ENCODE measurements around the gene NOL4L. TPM values are rescaled to one million over a fixed set of nuclear protein-coding genes. Genes with fewer than 3 reads are reported as not detected.
A peak's percentile ranks its signal among the peaks of the same experiment; 100 is the strongest.

Gene NOL4L
- total RNA-seq, 2 experiments from 2014 or later, result 39.1 to 41.1 TPM

DNA sequence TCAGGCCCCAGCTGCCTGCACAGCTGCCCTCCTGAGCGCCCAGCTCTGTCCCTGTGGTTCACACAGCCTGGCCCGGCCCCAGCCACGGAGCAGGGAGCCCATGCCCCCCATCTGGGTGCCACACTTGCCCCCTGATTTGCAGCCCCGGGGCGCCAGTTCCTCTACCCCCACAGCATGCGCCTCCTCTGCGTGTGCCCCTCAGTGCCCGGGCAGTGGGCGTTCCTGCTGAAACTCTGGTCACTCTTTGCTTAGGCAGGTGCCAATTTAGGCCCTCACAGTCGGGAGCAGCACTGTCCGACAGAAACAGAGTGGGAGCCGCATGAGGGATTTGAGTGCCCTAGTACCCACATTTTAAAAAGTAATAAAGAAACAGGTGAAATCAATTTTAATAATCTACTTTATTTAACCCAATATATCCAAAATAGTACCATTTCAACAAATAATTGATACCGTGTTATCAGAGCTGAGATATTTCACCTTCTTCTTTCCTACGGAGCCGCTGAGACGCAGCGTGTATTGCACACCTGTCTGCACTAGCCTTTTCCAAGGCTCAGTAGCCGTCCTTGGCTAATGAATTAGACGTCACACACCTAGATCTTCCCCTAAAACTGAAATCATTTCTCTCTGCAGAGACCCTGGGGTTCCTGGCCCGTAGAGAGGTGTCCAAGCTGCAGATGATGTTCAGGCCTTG lies 120.6 kb downstream of the NOL4L start:
- POLR2A ChIA-PET, result no interaction called here
- DNase-seq, result no peak
- no peak overlapping the region for H3K4me3 Mint-ChIP-seq
- H3K4me1 Mint-ChIP-seq, result no peaks in the 10 kb centered on the region
- H3K27ac Mint-ChIP-seq, result no peak overlapping the region
- no peak for ATAC-seq (ENCODE audit: low read depth)
- no peaks in the 10 kb centered on the region for H3K36me3 Mint-ChIP-seq
- no peaks in the 10 kb centered on the region for H3K9me3 Mint-ChIP-seq
- no peaks in the 10 kb centered on the region for H3K27me3 Mint-ChIP-seq

DNA sequence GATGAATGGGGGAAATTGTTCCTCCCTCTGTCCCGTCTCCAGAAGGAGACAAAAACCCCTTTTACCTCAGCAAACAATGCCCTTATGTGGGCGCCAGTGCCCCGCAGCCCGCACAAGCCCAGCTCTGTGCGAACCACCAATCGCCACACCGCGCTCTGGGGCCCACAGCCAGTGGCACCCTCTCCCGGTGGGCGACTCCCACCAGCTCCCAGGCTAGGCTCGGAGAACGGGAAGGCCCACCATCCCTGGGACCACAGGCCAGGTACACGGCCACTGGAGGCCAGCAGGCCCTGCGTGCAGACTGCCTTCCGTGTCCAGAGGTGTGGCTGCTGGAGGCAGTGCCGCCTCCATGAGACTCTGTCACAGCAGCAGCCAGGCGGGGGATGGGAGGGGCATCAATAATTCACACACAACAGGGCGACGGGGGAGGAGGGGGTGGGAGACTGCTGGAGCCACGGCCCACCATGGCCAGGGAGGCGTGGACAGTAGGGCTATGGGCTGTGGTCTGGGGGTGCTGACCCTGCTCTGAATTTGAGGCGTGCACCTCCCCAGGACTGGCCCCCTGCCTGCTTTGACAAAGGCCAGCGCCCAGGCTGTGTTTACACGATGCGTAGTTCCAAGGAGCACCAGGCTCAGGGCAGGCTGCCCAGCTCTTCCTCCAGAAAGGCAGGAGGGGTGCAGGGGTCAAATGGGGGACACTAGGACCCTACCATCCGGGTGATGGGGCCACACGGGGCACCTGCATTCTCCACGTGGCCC lies 121.3 kb downstream of the NOL4L start:
- no peak for DNase-seq
- Mint-ChIP-seq H3K27ac (no peak overlapping the region), H3K4me1 (no peaks in the 10 kb centered on the region), H3K4me3 (no peak overlapping the region), H3K27me3 (no peaks in the 10 kb centered on the region), H3K36me3 (no peaks in the 10 kb centered on the region), H3K9me3 (no peaks in the 10 kb centered on the region)
- no peak for ATAC-seq (ENCODE audit: low read depth)
- POLR2A ChIA-PET, result no interaction called here

DNA sequence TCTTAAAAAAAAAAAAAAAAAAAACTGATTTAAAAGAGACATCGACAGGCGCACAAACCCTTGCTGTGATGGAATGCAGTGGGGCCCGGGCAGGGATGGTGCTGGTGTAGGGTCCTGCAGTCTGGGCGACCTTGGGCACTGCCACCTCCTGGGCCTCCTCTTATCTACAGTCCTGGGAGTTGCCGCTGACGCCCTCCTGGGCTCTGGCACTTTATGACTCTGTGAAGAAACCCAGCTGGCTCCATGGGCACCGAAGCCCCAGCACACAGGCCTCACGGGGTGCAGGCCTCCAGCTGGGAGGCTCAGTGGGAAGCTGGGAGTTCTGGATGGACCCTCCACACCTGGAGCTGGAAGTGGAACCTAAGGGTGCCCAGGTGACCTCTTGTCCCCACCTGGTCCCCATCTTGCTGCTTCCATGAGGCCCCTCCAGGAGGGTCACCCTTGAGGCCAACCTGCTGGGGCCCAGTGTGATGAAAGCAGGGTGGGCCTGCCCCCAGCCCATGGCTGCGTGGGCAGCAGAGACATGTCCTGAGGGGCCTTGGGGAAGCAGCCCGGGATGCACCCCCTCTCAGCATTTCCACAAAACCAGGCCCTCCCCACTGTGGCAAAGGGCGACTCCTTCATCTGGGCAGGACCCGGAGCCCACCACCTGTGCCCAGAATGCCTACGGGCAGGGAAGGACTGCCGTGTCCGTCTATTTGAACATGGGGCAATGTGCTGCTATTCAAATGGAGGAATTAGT lies 122.1 kb downstream of the NOL4L start:
- Mint-ChIP-seq H3K27me3 (no peaks in the 10 kb centered on the region), H3K27ac (no peak overlapping the region), H3K9me3 (no peaks in the 10 kb centered on the region), H3K4me1 (no peaks in the 10 kb centered on the region), H3K36me3 (no peaks in the 10 kb centered on the region), H3K4me3 (no peak overlapping the region)
- DNase-seq (no peak), ATAC-seq (ENCODE audit: low read depth) (no peak)
- POLR2A ChIA-PET, result interaction anchor here (0.7 kb wide), 1 partner anchor 328 kb away, joined by 5 read pairs; no protein-coding TSS in a partner anchor

DNA sequence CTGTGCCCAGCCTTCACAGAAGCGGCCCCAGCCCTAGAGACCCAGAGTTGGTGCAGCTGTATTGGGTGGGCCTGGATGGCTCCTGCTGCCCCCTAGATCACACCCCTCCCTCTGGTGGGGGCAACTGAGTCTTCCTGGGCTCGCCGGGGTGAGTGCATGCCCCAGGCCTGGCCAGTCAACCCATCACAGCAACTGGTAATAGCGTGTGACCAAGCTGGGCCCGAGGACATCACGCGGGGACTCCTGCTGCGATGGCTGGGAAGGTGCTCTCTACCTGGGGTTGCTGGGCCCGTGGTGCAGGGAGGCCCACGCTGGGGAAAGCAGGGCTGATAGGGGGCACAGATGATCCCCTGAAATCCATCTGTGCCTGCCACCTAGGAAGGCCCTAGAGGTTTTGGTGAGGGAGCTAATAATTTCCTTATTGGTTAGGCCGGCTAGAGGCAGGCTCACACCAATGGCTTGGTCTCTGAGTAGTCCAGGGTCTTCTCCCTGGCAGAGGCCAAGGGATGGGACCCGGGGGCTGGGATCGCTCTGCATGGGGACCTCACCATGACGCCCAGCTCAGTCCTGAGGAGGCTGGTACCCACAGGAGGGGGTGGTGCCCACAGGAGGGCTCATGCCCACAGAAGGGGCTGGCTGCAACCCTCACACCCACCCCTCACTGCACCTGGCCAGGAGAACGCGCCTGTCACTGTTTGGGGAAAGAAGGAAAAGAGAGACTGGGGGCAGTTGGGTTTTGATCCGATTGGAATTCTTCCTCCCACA lies 123.1 kb downstream of the NOL4L start:
- Mint-ChIP-seq H3K27me3 (no peaks in the 10 kb centered on the region), H3K27ac (no peak overlapping the region)
- ATAC-seq (ENCODE audit: low read depth), result no peak

DNA sequence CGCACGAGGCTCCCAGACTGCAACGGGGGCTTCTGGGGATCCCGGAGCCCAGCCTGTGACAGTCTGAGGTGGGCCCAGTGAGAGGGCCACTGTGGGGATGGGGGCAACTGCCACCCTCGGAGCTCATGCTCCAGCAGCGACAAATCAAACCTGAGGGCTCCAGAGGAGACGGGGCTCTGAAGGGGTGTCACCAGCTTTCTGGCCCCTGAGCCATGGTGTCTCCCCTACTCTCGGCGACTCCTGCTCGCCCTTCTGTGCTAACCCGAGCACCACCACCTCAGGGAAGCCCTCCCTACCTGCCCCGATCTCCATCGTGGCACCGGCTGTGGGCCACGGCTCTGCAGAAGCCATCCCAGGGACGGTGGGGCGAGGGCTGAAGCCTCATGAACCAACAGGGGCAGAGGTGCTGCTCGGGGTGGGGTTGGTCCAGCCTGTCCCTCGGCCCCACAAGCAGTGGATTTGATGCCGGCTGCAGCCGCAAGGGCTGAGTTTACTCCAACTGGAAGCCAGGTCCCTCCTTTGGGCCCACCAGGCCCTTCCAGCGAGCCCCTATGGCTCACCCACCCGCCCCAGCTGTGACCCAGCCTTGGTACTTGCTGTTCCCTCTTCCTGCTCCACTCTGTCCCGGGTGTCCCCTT lies 124.3 kb downstream of the NOL4L start:
- POLR2A ChIA-PET, result no interaction called here
- Mint-ChIP-seq H3K9me3 (no peaks in the 10 kb centered on the region), H3K27ac (no peak overlapping the region)

More for the DNA sequence above, 123.1 kb downstream of the NOL4L start:
- Mint-ChIP-seq H3K9me3 (no peaks in the 10 kb centered on the region), H3K4me1 (no peaks in the 10 kb centered on the region), H3K36me3 (no peaks in the 10 kb centered on the region), H3K4me3 (no peak overlapping the region)
- POLR2A ChIA-PET, result interaction anchor here (0.7 kb wide), 1 partner anchor 329 kb away, joined by 5 read pairs; no protein-coding TSS in a partner anchor
- DNase-seq, result no peak

DNA sequence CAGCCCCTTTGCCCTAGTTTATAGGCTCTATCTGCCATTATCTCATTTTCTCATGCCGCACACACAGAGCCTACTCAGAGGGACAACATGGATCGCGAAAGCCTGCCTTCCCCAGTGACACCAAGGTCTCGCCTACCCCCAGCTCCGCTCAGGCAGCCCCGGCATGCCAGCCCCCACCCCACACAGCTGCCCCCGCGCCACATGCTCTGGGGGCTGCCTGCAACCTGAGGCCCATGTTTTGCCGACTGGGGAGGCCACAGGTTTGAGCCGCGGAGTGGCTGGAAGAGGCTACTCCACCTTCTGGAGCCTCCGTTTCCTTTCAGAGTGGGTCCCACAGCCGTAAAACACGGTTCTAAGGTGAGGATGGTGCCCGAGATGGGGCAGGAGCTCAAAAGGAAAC lies 124.9 kb downstream of the NOL4L start:
- POLR2A ChIA-PET, result no interaction called here
- DNase-seq, result no peak
- ATAC-seq (ENCODE audit: low read depth), result no peak
- no peaks in the 10 kb centered on the region for H3K36me3 Mint-ChIP-seq
- no peak overlapping the region for H3K27ac Mint-ChIP-seq
- H3K4me1 Mint-ChIP-seq, result no peaks in the 10 kb centered on the region
- H3K9me3 Mint-ChIP-seq, result no peaks in the 10 kb centered on the region
- H3K27me3 Mint-ChIP-seq, result no peaks in the 10 kb centered on the region
- no peak overlapping the region for H3K4me3 Mint-ChIP-seq

More for the DNA sequence above, 124.3 kb downstream of the NOL4L start:
- DNase-seq (no peak), ATAC-seq (ENCODE audit: low read depth) (no peak)
- Mint-ChIP-seq H3K4me3 (no peak overlapping the region), H3K36me3 (no peaks in the 10 kb centered on the region), H3K4me1 (no peaks in the 10 kb centered on the region), H3K27me3 (no peaks in the 10 kb centered on the region)

DNA sequence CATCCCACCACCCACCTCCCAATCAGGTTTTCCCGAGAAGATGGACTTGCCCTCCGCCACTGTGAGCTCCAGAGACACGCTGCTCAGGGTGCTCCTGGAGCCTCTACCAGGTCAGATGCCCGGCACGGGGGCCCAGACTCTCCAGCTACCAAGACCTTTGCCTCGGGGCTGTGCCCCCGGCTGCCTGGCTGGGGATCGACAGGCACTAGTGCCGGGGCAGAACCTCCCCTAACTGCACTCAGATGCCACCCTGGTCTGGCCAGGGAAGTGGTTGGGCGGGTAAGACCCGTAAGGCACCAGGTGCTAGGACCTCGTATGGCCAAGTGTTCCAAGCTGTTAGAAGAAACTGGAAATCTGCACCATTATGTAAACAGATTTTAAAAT lies 126.3 kb downstream of the NOL4L start:
- Mint-ChIP-seq H3K4me3 (no peak overlapping the region), H3K9me3 (no peaks in the 10 kb centered on the region), H3K27me3 (no peaks in the 10 kb centered on the region), H3K36me3 (no peaks in the 10 kb centered on the region), H3K27ac (no peak overlapping the region), H3K4me1 (no peaks in the 10 kb centered on the region)
- ATAC-seq (ENCODE audit: low read depth), result no peak
- no peak for DNase-seq
- POLR2A ChIA-PET, result no interaction called here

DNA sequence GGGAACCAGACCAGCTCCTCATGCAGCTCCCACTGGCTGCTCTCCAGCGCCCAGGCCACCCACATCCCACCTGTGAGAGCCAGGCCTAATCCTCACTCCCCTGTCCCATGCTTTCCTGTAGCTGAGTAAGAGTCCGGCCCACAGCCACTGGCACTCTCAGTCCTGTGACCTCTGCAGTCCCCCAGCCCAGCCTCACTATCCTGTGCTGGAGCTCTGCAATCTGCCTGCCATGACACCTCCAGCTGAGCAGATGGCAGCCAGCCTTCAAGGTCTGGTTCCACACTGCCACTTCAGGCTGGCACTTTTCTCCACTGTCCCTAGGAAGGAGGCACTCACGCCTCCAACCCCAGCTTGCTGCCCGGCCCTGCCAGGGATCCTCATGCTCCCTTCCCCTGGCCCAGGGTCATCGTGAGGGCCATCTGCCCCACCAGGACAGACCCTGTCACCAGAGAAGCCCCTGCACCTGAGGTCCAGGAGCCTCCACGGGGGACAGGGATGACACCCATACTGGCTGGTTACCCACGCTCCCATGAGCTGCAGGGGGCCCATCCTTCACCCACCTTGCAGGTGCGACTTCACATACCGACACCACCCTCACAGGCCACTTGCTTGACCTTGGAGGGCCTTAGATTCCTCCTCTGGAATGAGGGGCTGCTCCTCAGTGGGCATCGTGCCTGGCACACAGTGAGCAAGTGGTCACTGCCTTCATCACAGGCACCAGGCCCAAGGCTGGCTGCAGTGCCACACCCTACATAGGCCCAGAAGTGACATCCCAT lies 126.9 kb downstream of the NOL4L start:
- POLR2A ChIA-PET, result no interaction called here
- H3K27ac Mint-ChIP-seq, result no peak overlapping the region
- H3K4me3 Mint-ChIP-seq, result no peak overlapping the region
- no peaks in the 10 kb centered on the region for H3K9me3 Mint-ChIP-seq
- H3K27me3 Mint-ChIP-seq, result no peaks in the 10 kb centered on the region
- H3K36me3 Mint-ChIP-seq, result no peaks in the 10 kb centered on the region
- DNase-seq, result no peak
- H3K4me1 Mint-ChIP-seq, result peaks cover 1% of the 10 kb centered on the region
- ATAC-seq (ENCODE audit: low read depth), result no peak

DNA sequence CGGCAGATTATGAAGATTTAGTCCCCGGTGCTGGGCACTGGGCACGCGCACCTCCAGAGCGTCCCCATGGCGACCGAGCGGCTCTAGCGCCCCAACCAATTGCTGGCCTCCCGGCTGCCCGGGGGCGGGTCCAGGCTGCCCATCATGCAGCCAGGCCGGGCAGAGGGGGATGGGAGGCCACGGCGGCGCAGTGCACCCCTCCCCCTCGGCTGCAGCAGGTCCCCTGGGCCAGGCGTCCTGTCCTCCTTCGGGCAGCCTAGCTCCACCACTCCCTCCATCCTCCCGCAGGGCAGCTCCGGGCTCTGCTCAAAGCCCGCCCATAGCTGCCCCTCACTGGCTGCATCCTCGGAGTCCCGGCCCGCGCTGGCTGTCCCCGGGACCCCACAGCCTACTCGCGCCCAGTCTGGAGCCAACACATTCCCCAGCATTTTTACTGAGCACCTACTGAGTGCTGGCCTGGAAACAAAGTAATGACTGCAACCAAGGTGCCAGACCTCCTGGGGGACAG lies 127.6 kb downstream of the NOL4L start:
- peaks cover 1% of the 10 kb centered on the region for H3K4me1 Mint-ChIP-seq
- peaks cover 3% of the 10 kb centered on the region for H3K36me3 Mint-ChIP-seq
- ATAC-seq (ENCODE audit: low read depth) (no peak), DNase-seq (no peak)
- H3K27ac Mint-ChIP-seq, result no peak overlapping the region
- no peaks in the 10 kb centered on the region for H3K27me3 Mint-ChIP-seq
- POLR2A ChIA-PET, result interaction anchor here (0.6 kb wide), 1 partner anchor 65 kb away, joined by 4 read pairs; no protein-coding TSS in a partner anchor
- H3K4me3 Mint-ChIP-seq, result no peak overlapping the region
- no peaks in the 10 kb centered on the region for H3K9me3 Mint-ChIP-seq

DNA sequence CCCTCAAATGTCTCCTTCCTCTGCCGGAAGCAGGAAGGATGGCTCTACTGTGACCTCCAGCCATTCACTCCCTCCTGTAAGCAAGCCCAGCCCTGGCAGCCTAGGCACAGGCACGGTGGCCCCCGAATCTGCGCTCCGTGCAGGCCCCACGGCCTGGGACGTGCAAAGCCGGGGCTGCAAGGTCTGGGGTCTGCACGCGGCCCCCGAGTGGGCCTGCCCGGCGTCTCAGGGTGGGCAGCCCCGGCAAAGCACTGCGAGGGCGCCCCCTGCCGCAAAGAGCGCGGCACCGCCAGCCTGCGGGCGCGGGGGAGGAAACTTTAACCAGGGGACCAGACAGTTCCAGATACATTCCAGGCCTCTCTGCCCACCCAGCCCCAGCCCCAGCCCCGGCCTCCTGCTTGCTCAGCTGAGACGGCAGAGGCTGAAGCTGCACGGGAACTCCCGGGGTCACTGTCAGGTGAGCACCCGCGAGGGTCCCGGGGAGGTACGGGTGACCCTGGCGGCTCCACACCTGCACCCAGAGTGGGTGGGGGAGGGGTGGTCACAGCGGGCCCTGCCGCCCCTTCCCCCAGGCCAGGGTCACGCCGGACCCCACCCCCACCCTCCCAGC lies 128.2 kb downstream of the NOL4L start:
- no peaks in the 10 kb centered on the region for H3K27me3 Mint-ChIP-seq
- POLR2A ChIA-PET, result interaction anchor here (0.6 kb wide), 1 partner anchor 65 kb away, joined by 4 read pairs; no protein-coding TSS in a partner anchor
- H3K4me3 Mint-ChIP-seq, result no peak overlapping the region
- H3K9me3 Mint-ChIP-seq, result no peaks in the 10 kb centered on the region
- H3K4me1 Mint-ChIP-seq, result peaks cover 1% of the 10 kb centered on the region
- ATAC-seq (ENCODE audit: low read depth), result no peak
- no peak overlapping the region for H3K27ac Mint-ChIP-seq
- peak; percentile 53 for DNase-seq
- peaks cover 4% of the 10 kb centered on the region for H3K36me3 Mint-ChIP-seq

DNA sequence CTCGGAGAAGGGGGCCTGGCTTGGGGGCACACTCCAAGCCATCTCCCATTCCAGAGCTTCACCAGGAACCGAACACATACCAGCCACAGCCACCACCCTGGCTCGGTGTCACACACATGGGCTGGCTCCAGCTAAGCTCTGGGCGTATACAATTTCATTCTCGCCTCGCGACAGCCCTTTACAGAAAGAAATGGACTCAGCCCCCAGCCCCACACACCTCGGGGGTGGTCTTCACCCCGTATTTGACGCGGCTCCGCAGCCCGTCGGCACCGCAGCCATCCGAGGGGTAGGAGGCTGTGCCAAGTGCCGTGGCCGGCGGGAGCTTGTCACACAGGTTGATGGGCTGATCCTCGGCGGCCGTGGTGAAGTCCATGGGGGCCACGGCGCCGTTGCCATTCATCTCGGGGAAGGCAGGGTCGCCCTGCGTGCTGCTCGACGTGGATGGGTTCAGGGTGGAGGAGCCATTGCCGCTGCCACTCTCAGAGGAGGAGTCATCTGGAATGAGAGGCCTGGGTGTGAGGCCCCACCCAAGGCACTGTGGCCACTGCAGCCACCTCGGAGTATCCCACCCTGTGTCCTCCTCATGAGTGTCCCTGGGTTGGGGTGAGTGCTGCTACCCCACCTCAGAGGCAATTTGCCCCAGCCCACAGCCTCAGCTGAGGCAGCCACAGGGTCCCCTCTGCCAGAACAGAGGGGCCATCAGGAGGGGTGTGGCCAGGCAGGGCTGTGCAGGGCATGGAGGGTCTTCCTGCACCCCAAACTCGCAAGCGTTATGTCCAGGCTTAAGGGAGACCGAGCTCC lies 129.0 kb downstream of the NOL4L start:
- Mint-ChIP-seq H3K36me3 (peaks cover 4% of the 10 kb centered on the region), H3K27me3 (no peaks in the 10 kb centered on the region), H3K9me3 (no peaks in the 10 kb centered on the region), H3K4me3 (no peak overlapping the region), H3K4me1 (peaks cover 1% of the 10 kb centered on the region), H3K27ac (no peak overlapping the region)
- DNase-seq, result no peak
- no peak for ATAC-seq (ENCODE audit: low read depth)
- POLR2A ChIA-PET, result no interaction called here

All from activated naive CD8-positive, alpha-beta T cell treated with anti-CD3 and anti-CD28 coated beads, Interleukin-2, amount 10 ng/mL, durations not matched to agents 7 days and 5 days (primary cell).